SU-DHL-6 (cell line): ENCODE measurements around the gene TBKBP1.

Experiments
- CTCF ChIP-seq: fragments of 200-600 bp; sonication (generic); IDR thresholded peaks from one replicate; pipeline ENCODE4 v1.5.1; 2017; ENCODE audit warnings: antibody characterized with exemption, mild to moderate bottlenecking, low read length, moderate library complexity; ENCODE audit not compliant: insufficient read depth, poor library complexity, severe bottlenecking
- EZH2phosphoT487 ChIP-seq: fragments of 200-600 bp; sonication (generic), shearing (Covaris generic); conservative IDR thresholded peaks from 2 replicates; pipeline ENCODE4 v1.6.1; 2018; ENCODE audit warnings: mild to moderate bottlenecking, antibody characterized with exemption, low read length, moderate library complexity, mixed read lengths

DNA sequence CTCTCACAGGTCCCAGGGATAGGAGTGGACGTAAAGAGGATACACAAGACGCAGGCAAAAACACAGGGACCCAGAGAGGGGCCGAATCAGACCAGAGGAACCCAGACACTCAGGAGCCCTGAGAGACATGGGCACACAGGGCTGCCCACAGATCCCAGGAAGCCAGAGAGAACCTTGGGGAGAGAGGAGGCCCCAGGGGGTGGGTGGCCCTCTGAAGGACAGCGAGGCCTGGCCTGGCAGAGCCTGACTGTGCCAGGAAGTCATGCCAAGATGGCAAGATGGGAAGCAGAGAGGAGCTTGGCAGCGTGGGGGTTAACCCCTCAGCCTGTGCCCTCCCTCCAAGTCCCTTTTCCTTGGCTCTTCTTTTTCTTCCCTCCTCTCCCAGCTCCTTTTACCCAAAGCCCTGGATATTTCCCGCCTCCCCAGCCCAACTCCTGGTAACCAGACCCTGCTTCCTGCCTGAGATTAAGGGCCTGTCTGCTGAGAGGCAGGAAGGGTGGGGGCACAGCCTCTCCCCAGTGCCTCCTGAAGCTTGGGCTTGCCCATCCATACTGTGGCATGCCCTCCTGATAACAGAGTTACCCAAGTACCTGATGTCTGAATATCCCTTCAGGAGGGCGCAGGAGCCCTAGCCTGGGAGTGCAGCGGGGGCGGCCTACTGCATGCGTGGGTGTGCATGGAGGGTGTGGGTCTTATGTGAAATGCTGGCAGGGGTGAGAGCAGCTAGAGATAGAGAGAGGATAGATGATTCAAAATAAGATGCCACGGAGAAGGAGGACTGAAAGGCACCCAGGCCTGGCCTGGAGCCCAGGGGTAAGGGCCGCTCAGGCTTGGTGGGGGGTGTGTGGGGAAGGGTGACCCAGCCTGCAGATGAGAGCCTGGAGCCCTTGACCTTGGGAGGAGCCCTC lies 33.1 kb downstream of the TBKBP1 start:
- no peak for TF ChIP-seq EZH2phosphoT487
- no peak for TF ChIP-seq CTCF
